PC-3 (cell line): ENCODE data around the gene RBM12.

Source experiments
- CTCF ChIP-seq: fragments of 300-600 bp; sonication (generic); conservative IDR thresholded peaks from 2 replicates; pipeline ENCODE4 v1.5.1; 2017; ENCODE audit warnings: antibody characterized with exemption, low read depth, mild to moderate bottlenecking, low read length
- EZH2 ChIP-seq: fragments of 300-600 bp; sonication (generic); IDR thresholded peaks from one replicate; pipeline ENCODE4 v1.6.1; 2017; ENCODE audit warnings: antibody characterized with exemption, mild to moderate bottlenecking, low read length; ENCODE audit not compliant: unreplicated experiment
- EZH2phosphoT487 ChIP-seq: fragments of 300-600 bp; sonication (generic); IDR thresholded peaks from 2 replicates; pipeline ENCODE4 v1.6.1; 2018; ENCODE audit warnings: mild to moderate bottlenecking, antibody characterized with exemption, low read length, borderline replicate concordance

DNA sequence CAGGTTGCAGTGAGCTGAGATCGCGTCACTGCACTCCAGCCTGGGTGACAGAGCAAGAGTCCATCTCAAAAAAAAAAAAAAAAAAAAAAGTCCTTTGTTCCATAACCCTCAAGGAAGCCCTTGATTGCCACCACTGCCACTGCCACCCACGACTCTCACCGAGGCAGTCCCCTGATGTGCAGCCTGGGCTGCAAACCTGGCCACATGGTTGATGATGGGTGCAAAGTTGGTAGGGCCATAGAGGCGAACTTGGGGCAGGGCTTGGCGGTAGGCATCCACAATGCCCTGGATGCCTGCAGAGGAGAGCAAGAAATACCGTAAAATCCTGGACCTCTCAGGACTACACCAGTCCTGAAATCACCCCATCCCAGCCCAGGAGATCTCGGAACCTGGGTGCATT lies 37.6 kb downstream of the RBM12 start:
- no peak for TF ChIP-seq CTCF
- no peak for TF ChIP-seq EZH2
- TF ChIP-seq EZH2phosphoT487, result no peak
